ENCODE data around the gene NELFCD. TPM values are rescaled to one million over a fixed set of nuclear protein-coding genes. Genes with fewer than 3 reads are reported as not detected.
"Not testable (repeated sequence)": the region's sequence is repeated elsewhere in the genome, so short reads cannot be mapped to it uniquely, and the experiment has no call there.

The NELFCD gene
- total RNA-seq, 2 experiments from 2014 or later = 89.0 to 89.5 TPM

DNA sequence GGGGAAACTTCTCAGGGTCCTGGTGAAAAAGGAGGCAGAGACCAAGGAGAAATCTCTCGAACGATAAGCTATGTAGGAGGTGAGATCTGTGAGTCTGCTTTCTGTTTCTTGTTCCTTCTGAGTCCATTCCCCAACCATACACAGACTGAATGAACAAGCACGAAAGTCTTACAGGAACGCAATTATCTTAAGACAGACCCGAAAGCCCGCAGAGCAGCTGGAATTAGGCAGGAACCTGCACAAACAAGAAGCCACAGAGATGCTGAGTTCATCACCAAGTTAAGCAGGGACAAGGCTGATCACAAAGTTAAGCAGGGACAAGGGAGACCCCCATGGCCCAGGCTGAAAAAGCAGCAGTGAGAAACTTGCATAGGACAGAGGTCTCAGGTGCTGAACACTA lies 21.4 kb upstream of the NELFCD start:
- CTCF ChIA-PET = interaction anchor here (0.6 kb wide), 1 partner anchor 310 kb away, joined by 3 read pairs; no protein-coding TSS in a partner anchor
- H3K4me3 Mint-ChIP-seq = no peak overlapping the region
- no peak for DNase-seq

DNA sequence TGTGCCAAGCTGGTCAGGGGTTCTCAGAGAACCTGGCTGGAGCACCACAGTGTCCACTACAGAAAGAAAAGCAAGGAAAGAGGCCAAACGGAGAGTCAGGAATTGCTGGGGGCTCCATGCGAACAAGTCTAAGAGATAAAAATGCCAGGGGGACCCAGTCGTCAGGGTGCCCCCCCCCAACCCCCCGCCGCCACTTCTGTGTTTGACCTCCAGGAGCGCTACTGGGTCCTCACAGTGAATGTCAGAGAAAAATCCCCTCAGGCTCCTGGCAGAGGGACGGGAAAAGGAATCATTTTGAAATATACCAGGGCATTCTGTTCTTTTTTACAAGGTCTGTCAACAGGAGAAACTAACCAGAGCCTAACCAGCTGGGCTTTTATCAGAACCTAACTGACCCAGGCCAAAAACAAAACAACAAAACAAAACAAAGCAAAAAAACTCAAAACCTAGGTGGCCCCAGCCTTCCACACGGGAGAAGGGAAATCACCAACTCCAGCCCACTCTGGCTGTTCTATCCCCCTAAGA lies 17.9 kb upstream of the NELFCD start:
- Mint-ChIP-seq H3K9me3 (ENCODE audit: insufficient read depth) (no peaks in the 10 kb centered on the region), H3K27me3 (ENCODE audit: low read depth) (peaks cover 38% of the 10 kb centered on the region), H3K36me3 (ENCODE audit: low read depth) (no peaks in the 10 kb centered on the region), H3K4me3 (no peak overlapping the region), H3K4me1 (ENCODE audit: low read depth) (no peaks in the 10 kb centered on the region), H3K27ac (no peak overlapping the region)
- no peak for DNase-seq
- ChIA-PET CTCF (no interaction called here), POLR2A (no interaction called here)
- no peak for ATAC-seq

More for the DNA sequence above, 21.4 kb upstream of the NELFCD start:
- H3K9me3 Mint-ChIP-seq (ENCODE audit: insufficient read depth) = no peaks in the 10 kb centered on the region
- POLR2A ChIA-PET = no interaction called here
- peaks cover 34% of the 10 kb centered on the region for H3K27me3 Mint-ChIP-seq (ENCODE audit: low read depth)
- no peak overlapping the region for H3K27ac Mint-ChIP-seq
- no peaks in the 10 kb centered on the region for H3K36me3 Mint-ChIP-seq (ENCODE audit: low read depth)
- no peaks in the 10 kb centered on the region for H3K4me1 Mint-ChIP-seq (ENCODE audit: low read depth)
- ATAC-seq = no peak

DNA sequence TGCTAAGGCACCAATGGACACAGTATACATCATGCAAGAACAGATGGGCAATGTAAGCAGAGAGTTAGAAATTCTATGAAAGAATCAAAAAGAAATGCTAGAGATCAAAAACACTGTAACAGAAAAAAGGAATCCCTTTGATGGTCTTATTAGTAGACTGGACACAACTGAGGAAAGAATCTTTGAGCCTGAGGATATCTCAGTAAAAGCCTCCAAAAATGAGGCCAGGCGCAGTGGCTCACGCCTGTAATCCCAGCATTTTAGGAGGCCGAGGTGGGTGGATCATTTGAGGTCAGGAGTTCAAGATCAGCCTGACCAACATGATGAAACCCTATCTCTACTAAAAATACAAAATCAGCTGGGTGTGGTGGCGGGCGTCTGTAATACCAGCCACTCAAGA lies 17.1 kb upstream of the NELFCD start:
- H3K27me3 Mint-ChIP-seq (ENCODE audit: low read depth) = peaks cover 41% of the 10 kb centered on the region
- H3K4me1 Mint-ChIP-seq (ENCODE audit: low read depth); H3K27ac Mint-ChIP-seq; DNase-seq; H3K36me3 Mint-ChIP-seq (ENCODE audit: low read depth); H3K9me3 Mint-ChIP-seq (ENCODE audit: insufficient read depth); CTCF ChIA-PET; ATAC-seq; POLR2A ChIA-PET; H3K4me3 Mint-ChIP-seq: not testable (repeated sequence)

DNA sequence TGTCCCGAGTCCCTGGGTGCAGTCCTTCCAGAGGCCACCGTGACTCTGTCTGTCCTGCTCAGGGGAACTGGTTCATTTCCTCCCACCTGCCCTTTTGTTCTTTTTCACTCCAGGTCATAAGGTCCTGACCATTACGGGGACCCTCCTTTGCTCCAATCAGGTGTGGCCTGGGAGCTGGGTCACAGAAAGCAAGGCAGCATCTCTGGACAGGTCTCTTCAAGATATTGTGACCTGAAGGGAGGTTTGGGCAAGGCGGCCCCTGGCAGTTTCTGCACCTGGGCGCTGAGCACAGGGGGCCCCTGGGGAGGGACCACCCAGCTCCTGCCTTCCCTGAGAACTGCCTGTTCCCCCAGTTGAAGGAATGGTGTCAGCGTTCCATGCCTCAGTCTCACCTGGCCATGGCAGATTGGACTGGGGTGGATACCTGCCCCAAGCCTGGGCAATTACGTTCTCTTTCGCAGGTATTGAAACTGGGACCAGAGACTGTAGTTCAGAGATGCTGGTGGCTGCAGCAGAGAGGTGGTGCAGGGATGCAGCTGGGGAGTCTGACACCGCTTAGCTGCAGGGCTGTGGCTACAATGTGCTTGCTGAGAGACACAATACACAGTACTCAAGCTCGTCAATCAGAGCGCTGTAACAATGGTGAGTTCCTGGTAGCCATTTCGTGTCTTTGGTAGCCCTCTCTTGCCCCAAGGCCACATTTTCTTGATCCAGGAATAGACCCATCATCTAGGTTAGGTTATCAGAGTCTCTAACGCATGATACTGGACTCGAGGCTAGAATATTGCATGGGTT lies 15.6 kb upstream of the NELFCD start:
- ChIA-PET CTCF (no interaction called here), POLR2A (no interaction called here)
- Mint-ChIP-seq H3K4me3 (no peak overlapping the region), H3K27me3 (ENCODE audit: low read depth) (peaks cover 39% of the 10 kb centered on the region), H3K36me3 (ENCODE audit: low read depth) (no peaks in the 10 kb centered on the region), H3K9me3 (ENCODE audit: insufficient read depth) (peaks cover 14% of the 10 kb centered on the region), H3K4me1 (ENCODE audit: low read depth) (no peaks in the 10 kb centered on the region), H3K27ac (no peak overlapping the region)
- ATAC-seq (no peak), DNase-seq (no peak)

DNA sequence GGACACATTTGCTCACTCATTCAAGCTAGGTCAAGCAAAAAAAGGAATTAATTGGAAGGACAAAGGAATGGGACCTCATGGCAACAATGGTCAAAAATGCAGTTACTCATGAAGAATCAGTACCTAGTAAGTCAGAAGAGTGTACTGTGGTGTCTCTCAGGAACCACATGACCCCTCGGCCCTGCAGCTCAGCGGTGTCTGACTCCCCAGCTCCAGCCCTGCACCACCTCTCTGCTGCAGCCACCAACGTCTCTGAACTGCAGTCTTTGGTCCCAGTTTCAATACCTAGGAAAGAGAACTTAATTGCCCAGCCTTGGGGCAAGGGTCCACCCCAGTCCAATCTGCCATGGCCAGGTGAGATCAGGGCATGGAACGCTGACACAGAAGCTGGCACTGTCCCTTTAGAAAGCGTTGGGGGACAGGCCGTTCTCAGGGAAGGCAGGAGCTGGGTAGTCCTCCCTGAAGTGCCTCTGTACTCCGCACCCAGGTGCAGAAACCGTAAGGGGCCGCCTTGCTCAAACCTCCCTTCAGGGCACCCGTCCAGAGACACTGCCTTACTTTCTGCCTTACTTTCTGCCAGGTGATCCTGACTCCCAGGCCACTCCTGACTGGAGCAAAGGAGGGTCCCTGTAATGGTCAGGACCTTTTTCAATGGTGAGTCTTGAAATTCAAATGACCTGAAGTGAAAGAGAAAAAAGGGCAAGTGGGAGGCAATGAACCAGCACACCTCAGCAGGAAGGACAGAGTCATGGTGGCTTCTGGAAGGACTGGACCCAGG lies 13.2 kb upstream of the NELFCD start:
- CTCF ChIA-PET = interaction anchor here (1.1 kb wide), 1 partner anchor 115 kb away, joined by 4 read pairs; no protein-coding TSS in a partner anchor

DNA sequence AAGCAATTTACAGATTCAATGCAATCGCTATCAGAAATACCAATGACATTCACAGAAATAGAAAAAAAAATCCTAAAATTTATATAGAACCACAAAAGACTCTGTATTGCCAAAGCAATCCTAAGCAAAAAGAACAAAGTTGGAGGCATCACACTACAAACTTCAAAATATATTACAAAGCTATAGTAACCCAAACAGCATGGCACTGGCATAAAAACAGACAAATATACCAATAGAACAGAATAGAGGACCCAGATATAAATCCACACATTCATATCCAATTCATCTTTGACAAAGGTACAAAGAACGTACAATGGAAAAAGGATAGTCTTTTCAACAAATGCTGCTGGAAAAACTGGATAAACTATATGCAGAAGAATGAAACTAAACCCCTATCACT lies 11.6 kb upstream of the NELFCD start:
- ATAC-seq (no peak), DNase-seq (no peak)
- Mint-ChIP-seq H3K4me3 (no peak overlapping the region), H3K9me3 (ENCODE audit: insufficient read depth) (peaks cover 14% of the 10 kb centered on the region), H3K27me3 (ENCODE audit: low read depth) (peaks cover 23% of the 10 kb centered on the region), H3K36me3 (ENCODE audit: low read depth) (no peaks in the 10 kb centered on the region), H3K4me1 (ENCODE audit: low read depth) (no peaks in the 10 kb centered on the region), H3K27ac (no peak overlapping the region)
- POLR2A ChIA-PET = no interaction called here
- CTCF ChIA-PET = no interaction called here

More for the DNA sequence above, 13.2 kb upstream of the NELFCD start:
- Mint-ChIP-seq H3K27ac (no peak overlapping the region), H3K36me3 (ENCODE audit: low read depth) (no peaks in the 10 kb centered on the region), H3K9me3 (ENCODE audit: insufficient read depth) (peaks cover 14% of the 10 kb centered on the region), H3K27me3 (ENCODE audit: low read depth) (peaks cover 32% of the 10 kb centered on the region), H3K4me1 (ENCODE audit: low read depth) (no peaks in the 10 kb centered on the region), H3K4me3 (no peak overlapping the region)
- ATAC-seq = no peak
- POLR2A ChIA-PET = interaction anchor here (0.6 kb wide), 1 partner anchor 1475 kb away, joined by 4 read pairs; no protein-coding TSS in a partner anchor
- DNase-seq = no peak

DNA sequence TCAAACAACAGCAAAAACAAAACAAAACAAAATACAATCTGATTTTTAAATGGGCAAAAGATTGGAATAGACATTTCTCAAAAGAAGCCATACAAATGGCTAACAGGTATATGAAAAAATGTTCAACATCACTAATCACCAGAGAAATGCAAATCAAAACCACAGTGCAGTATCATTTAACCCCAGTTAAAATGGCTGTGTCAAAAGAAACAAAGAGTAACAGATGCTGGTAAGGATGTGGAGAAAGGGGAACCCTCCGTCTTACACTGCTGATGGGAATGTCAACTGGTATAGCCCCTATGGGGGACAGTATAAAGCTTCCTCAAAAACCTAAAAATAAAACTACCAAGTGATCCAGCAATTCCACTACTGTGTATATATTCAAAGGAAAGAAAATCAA lies 10.9 kb upstream of the NELFCD start:
- Mint-ChIP-seq H3K36me3 (ENCODE audit: low read depth) (no peaks in the 10 kb centered on the region), H3K27me3 (ENCODE audit: low read depth) (peaks cover 18% of the 10 kb centered on the region), H3K9me3 (ENCODE audit: insufficient read depth) (peaks cover 17% of the 10 kb centered on the region), H3K4me1 (ENCODE audit: low read depth) (no peaks in the 10 kb centered on the region), H3K27ac (no peak overlapping the region), H3K4me3 (no peak overlapping the region)
- no peak for ATAC-seq
- no peak for DNase-seq
- CTCF ChIA-PET = no interaction called here
- POLR2A ChIA-PET = no interaction called here

DNA sequence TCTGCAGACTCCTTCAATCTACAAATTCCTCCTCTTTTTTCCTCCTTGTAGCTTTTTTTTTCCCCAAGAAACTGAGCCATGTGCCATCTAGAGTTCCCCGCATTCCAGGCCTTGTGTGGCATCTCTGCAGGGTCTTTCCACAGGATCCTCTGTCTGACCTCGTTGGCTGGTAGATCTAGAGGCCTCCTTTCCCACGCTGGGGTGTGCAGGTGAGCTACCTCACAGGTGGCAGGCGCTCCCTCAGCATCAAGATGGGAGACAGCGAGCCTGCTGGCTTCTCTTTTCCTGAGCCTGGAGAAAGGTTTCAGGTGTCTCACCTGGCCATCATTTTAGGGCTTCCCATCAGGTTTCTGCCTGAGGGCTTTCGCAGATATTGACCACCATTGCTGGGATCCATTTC lies 9.6 kb upstream of the NELFCD start:
- H3K4me3 Mint-ChIP-seq = no peak overlapping the region
- H3K9me3 Mint-ChIP-seq (ENCODE audit: insufficient read depth) = peaks cover 23% of the 10 kb centered on the region
- no peaks in the 10 kb centered on the region for H3K4me1 Mint-ChIP-seq (ENCODE audit: low read depth)
- ChIA-PET POLR2A (no interaction called here), CTCF (no interaction called here)
- H3K27ac Mint-ChIP-seq = no peak overlapping the region
- peaks cover 14% of the 10 kb centered on the region for H3K27me3 Mint-ChIP-seq (ENCODE audit: low read depth)
- DNase-seq (no peak), ATAC-seq (no peak)
- no peaks in the 10 kb centered on the region for H3K36me3 Mint-ChIP-seq (ENCODE audit: low read depth)

DNA sequence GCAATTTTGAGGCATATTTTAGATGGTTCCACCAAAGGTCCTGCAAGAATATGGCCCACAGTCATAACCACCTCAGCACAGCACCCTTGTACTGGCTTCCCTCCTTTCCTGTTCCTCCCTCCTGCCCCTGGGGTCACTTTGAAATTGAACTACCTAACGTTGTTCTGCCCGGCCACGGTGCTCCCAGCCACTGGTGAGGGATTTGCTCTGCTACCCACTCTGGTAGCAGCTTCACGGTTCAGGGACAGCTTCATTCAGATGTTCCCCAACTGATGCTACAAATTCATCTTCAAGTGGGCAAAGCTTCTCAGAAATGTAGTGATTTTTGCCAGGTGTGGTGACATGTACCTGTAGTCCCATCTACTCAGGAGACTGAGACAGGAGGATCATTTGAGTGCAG lies 7.9 kb upstream of the NELFCD start:
- peaks cover 13% of the 10 kb centered on the region for H3K27me3 Mint-ChIP-seq (ENCODE audit: low read depth)
- H3K4me1 Mint-ChIP-seq (ENCODE audit: low read depth) = no peaks in the 10 kb centered on the region
- no peak overlapping the region for H3K27ac Mint-ChIP-seq
- ChIA-PET POLR2A (no interaction called here), CTCF (no interaction called here)
- DNase-seq (no peak), ATAC-seq (no peak)
- H3K36me3 Mint-ChIP-seq (ENCODE audit: low read depth) = no peaks in the 10 kb centered on the region
- no peak overlapping the region for H3K4me3 Mint-ChIP-seq
- H3K9me3 Mint-ChIP-seq (ENCODE audit: insufficient read depth) = peaks cover 23% of the 10 kb centered on the region

DNA sequence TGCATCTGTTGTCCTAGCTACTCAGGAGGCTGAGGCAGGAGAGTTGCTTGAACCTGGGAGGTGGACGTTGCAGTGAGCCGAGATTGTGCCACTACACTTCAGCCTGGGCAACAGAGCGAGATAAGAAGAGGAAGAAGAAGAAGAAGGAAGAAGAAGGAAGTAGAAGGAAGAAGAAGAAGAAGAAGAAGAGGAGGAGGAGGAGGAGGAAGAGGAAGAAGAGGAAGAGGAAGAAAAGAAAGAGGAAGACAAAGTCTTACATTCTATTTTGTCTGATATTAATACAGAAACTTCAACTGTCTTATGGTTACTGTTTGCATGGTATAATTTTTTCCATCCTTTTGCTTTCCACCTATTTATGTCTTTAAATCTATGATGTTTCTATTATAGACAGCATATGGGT lies 7.2 kb upstream of the NELFCD start:
- no peak for DNase-seq
- CTCF ChIA-PET = no interaction called here
- H3K36me3 Mint-ChIP-seq (ENCODE audit: low read depth) = no peaks in the 10 kb centered on the region
- POLR2A ChIA-PET = no interaction called here
- no peak for ATAC-seq
- peaks cover 16% of the 10 kb centered on the region for H3K27me3 Mint-ChIP-seq (ENCODE audit: low read depth)
- H3K9me3 Mint-ChIP-seq (ENCODE audit: insufficient read depth) = peaks cover 20% of the 10 kb centered on the region
- H3K4me3 Mint-ChIP-seq = no peak overlapping the region
- H3K4me1 Mint-ChIP-seq (ENCODE audit: low read depth) = no peaks in the 10 kb centered on the region
- no peak overlapping the region for H3K27ac Mint-ChIP-seq

DNA sequence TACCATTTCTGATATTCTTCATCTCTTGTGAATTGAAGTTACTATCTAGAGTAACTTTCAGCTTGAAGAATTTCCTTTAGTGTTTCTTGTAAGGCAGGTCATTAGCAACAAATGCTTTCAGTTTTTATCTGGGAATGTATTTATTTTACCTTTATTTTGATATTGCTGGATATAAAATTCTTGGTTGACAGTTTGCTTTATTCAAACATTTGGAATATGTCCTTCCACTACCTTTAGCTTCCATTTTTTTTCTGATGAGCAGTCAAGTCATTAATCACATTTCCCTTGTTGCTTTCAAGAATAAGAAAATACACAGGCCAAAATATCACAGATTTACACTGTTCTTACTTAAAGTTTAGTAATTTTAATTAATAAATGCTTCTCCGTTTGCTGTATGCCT lies 5.7 kb upstream of the NELFCD start:
- H3K27me3 Mint-ChIP-seq (ENCODE audit: low read depth) = peaks cover 11% of the 10 kb centered on the region
- no peak overlapping the region for H3K27ac Mint-ChIP-seq
- ChIA-PET CTCF (interaction anchor here (0.6 kb wide), 1 partner anchor 509 kb away, joined by 3 read pairs; no protein-coding TSS in a partner anchor), POLR2A (no interaction called here)
- H3K36me3 Mint-ChIP-seq (ENCODE audit: low read depth) = no peaks in the 10 kb centered on the region
- ATAC-seq = no peak
- H3K4me1 Mint-ChIP-seq (ENCODE audit: low read depth) = no peaks in the 10 kb centered on the region
- peaks cover 9% of the 10 kb centered on the region for H3K9me3 Mint-ChIP-seq (ENCODE audit: insufficient read depth)
- no peak for DNase-seq
- no peak overlapping the region for H3K4me3 Mint-ChIP-seq

DNA sequence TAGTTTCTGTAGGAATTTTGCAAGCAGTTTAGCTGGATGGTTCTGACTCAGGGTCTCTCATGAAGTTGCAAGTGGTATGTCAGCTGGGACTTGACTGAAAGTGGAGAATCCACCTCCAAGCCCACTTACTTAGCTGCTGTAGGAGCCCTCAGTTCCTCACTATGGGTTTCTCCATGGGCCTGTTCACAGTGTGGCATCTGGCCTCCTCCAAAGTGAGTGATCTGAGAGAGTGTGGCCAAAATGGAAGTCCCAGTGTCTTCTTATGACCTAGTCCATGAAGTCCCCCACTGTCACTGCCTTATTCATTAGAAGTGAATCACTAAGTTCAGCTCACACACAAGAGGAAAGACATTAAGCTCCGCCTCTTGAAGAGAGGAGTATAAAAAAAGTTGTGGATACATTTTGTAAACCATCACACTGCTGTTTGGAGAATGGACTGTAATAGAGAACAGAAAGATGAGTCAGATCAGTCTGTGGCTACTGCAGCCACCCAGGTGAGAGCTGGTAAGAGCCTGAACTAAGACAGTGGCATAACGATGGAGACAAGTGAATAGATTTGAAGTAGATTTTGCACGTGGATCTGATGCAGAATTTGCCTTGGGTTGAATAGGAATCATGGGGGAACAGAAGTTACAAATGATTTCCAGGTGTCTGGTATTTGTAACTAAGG lies 4.9 kb upstream of the NELFCD start:
- no peak for DNase-seq
- CTCF ChIA-PET = no interaction called here
- ATAC-seq = no peak
- H3K27me3 Mint-ChIP-seq (ENCODE audit: low read depth) = peaks cover 11% of the 10 kb centered on the region
- H3K4me1 Mint-ChIP-seq (ENCODE audit: low read depth) = no peaks in the 10 kb centered on the region
- H3K4me3 Mint-ChIP-seq = no peak overlapping the region
- H3K9me3 Mint-ChIP-seq (ENCODE audit: insufficient read depth) = peaks cover 9% of the 10 kb centered on the region
- H3K27ac Mint-ChIP-seq = no peak overlapping the region
- POLR2A ChIA-PET = no interaction called here
- H3K36me3 Mint-ChIP-seq (ENCODE audit: low read depth) = no peaks in the 10 kb centered on the region
